NT2/D1 (cell line): Measurements from ENCODE around the gene TPPP3.

Experiments
- SUZ12 ChIP-seq: IDR thresholded peaks from 2 replicates; pipeline ENCODE4 v1.6.1; 2011; ENCODE audit not compliant: insufficient read length, insufficient read depth; ENCODE audit errors: extremely low read depth
- YY1 ChIP-seq: IDR thresholded peaks from 2 replicates; pipeline ENCODE4 v1.6.1; 2011; ENCODE audit not compliant: insufficient read length, insufficient read depth
- ZNF274 ChIP-seq: IDR thresholded peaks from 2 replicates; pipeline ENCODE4 v1.6.1; 2011; ENCODE audit warnings: mild to moderate bottlenecking, low read depth, low read length

- TF ChIP-seq YY1 (no peak), ZNF274 (no peak), SUZ12 (no peak)
Observed at GRCh38 chr16:67345401-67345800, 47.9 kb downstream of the TPPP3 start.
